Spleen (tissue), 7 donors: ENCODE data around the gene EPHA7.

Experiments
- CTCF ChIP-seq, 11 experiments: fragments of 200-600 bp in 7 of 11; fragments of 450-650 bp in 4 of 11; sonication (generic) in 4 of 11; IDR thresholded peaks in 8 of 11; conservative IDR thresholded peaks in 3 of 11; 1 replicate in 7 of 11; 2 replicates in 4 of 11; pipeline versions ENCODE4 v1.4.0 to v1.8.0; 2016 to 2021; ENCODE audit warnings: antibody characterized with exemption in 11 of 11, inconsistent platforms in 4 of 11, mild to moderate bottlenecking in 1 of 11
- POLR2A ChIP-seq, 3 donors: fragments of 450-650 bp; IDR thresholded peaks; one replicate each; pipeline ENCODE4 v1.5.1; 2017; ENCODE audit warnings: antibody characterized with exemption in 3 of 3, mild to moderate bottlenecking in 1 of 3
- POLR2AphosphoS5 ChIP-seq, 3 donors: sonication (generic); formaldehyde crosslinking; IDR thresholded peaks; one replicate each; pipeline ENCODE4 v1.5.1; 2017; ENCODE audit warnings: antibody characterized with exemption in 3 of 3
- donor health status: DM: no; HTN: no; CAD: no; lungs with moderate emphysema.
- donor health status: DM: no; HTN: no; CAD: no.
- donor health status: DM: no; HTN: no; CAD: no.

DNA sequence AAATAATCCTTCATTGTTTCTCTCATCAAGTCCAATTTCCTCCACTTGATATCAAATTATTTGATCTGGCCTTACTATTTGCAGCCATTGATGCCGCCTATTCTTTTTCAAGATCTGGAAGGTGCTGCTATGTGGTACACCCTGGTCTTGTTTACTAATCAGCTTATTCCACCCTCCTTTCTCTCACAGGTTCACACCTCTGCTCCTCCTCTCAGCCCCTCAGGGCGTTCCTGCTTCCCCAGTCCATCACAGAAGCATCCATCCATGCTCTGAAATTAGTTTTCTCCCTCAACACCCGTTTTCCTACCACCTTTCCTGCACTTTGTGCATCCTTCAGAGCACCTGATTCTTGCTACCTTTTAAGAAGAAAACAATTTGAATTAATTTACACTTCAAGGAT is 183.6 kb downstream of the EPHA7 start:
- TF ChIP-seq POLR2AphosphoS5 (IDR thresholded peaks at IDR 0.05) (no peak), POLR2A (IDR thresholded peaks at IDR 0.05) (no peak), CTCF (IDR thresholded peaks at IDR 0.05 in 8 of 11, conservative IDR thresholded peaks at IDR 0.05 in 3 of 11) (no peak)
